ENCODE results near the gene IER5L. TPM values are rescaled to one million over a fixed set of nuclear protein-coding genes. Genes with fewer than 3 reads are reported as not detected.

IER5L gene
- total RNA-seq, 1 donor from 2014 or later = 3.4 TPM

DNA sequence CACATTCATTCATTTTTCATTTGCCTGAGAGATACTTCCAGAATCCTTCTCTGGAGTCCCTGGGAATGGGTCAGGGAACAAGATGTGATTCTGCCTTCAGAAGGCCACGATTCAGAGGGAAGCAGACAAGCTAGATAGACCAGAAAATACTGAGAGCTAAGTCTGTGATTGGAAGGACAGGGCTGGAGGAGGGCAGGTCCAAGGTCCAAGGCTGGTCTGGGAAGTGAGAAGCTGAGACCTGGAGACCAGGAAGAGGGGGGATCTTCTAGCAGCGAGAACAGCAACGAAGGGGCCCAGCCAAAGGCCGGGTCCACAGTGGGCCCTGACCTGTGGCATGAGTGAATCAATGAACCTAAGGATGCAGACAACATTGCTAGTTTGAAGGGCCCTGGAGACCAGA, 4.1 kb upstream of the IER5L start:
- intact Hi-C loops (cut with micrococcal nuclease) = no loop called here

DNA sequence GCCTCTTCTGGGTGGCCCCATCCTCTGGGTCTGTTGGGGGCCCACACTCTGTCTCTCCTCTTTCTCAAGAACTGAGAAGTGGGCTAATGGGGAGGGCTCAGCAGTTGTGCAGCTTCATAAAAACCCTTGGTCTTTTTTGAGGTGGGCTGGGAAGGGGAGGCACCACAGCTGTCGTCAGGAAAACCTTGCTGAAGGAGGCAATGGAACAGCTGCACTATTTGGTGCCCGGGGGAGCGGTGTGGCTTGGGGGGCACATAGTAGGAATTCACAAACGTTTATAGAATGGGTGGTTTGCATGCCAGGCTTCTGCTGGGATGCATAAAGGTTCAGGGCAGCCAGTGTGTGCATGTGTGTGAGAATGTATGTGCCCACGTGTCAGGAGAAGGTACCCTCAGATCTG, 3.2 kb upstream of the IER5L start:
- intact Hi-C loops (cut with micrococcal nuclease) = no loop called here

DNA sequence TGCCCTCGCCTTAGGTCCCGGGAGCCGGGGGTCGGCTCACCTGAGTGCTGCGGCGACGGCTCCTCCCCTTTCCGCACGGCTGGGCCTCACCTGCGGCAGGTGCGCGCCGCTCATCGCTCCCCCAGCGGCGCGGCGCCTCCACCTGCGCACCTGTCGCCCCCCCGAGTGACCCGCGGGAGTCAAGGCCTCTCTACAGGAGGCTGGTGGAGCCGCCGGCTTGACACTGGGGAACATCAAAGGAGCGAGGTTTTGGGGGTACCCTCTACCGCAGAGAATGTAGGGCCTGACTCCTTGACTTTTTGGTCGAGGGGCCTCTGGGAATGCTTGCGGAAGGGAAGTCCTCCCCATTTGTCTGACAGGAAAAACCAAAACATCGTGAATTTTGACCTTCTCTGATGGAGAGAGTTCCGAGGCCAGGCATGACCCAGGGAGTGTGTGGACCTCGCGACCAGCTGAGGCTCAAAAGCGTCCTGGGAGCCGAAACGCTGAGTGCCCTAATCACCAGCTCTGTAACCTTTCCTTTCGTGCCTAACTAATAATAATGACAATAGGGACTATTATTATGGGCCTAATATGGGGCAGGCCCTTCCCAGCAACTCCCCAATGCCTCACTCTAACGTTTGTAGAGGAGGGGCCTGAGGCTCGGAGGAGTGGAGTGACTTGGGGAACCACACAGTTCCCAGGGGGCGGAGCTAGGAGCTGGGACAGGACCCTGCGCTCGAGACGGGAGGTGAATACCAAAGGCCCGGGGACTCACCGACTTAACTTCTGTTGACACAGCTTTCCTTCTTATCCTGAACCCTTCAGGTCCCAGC, 714 bp upstream of the IER5L start:
- intact Hi-C loops (cut with micrococcal nuclease) = loop anchor here (1.0 to 5.0 kb wide), 7 partner anchors 24 to 406 kb away; no protein-coding TSS in a partner anchor

DNA sequence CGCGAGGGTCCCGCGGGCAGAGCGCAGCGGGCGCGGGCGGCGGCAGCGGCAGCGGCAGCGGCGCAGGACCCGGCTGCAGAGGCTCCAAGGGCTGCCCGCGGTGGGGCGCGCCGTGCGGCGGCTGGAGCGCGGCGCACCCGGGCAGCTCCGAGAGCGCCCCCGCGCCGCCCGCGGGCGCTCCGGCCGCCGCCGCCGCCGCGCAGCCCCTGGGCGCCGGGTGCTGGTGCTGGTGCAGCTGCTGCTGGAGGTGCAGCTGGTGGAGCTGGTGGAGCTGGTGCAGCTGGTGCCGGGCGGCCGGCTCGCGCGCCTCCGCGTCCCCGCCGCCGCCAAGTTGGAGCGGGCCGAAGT, 644 bp downstream of the IER5L start:
- intact Hi-C loops (cut with micrococcal nuclease) = loop anchor here (2.0 to 5.0 kb wide), 4 partner anchors 59 to 311 kb away; no protein-coding TSS in a partner anchor

DNA sequence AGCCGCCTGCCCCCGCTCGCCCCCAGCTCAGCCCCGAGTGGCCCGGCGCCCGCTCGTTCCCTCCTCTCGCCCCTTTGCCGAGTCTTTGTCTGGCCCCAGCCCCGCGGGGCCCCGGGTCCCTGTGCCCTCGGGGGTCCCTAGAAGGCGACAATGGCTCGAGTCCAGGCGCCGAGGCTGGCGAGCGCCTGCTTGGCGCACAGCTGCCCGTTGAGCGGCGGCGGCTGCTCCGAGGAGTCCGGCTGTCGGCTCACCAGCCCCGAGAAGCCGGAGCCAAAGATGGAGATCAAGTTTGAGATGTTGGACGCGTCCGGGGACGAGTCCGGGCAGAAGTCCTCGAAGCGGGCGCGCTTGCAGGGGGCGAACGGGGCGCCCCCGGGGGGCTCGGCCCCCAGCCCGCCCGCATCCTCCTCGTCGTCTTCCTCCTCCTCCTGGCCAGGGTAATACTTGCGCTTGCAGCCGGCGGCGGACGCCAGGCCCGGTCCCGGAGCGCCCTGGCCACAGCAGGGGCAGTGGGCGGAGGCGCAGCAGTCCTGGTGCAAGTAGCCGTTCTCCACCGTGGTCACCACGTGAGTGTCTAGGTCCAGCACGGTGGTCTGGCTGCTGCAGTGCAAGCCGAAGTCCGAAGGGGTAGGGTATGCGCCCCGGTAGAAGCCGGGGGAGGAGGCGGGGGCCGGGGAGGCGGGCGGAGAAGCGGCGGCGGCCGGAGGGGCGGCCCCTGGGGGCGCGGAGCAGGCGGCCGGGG, 1.2 kb downstream of the IER5L start:
- intact Hi-C loops (cut with micrococcal nuclease) = loop anchor here (1.0 to 5.0 kb wide), 6 partner anchors 60 to 312 kb away; partner anchors contain the start of gene PTPA

DNA sequence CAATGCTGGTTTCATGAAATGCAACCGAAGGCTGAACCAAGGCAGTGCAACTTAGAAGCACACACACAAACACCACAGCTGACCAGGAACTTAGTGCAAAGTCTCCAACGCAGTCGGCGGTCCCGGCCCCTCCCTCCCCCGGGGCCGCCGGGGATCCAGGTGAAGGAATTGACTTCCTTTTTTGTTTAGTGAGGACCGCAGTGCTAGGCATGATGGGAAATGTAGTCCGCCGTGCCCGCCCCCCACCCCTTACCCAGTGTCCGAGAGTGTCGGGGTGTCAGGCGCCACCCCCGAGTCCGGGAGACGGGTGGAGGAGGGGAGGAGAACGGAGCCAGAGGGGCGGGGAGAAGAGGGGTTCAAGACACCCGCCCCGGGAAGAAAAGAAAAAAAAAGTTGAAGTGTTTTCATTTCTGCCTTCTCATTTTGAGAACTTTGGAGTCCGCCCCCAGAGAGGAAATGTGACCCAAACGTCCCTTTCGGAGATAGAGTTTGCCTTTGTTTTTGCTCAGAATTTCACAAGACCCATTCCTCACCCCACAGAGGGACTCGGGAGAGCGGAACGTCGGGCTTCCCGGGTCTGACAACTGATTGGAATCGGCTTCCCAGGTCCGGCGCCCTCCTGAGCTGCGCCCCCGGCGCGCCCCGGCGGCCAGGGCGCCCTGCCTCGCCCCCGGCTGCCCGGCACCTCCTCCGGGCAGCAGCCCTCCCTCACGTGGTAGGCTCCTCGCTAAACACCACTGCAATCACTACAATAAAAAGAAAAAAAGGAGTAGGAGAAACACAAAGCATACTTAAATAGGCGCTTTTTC, 2.0 kb downstream of the IER5L start:
- intact Hi-C loops (cut with micrococcal nuclease) = loop anchor here (1.0 to 5.0 kb wide), 7 partner anchors 61 to 313 kb away; partner anchors contain the start of gene PTPA

DNA sequence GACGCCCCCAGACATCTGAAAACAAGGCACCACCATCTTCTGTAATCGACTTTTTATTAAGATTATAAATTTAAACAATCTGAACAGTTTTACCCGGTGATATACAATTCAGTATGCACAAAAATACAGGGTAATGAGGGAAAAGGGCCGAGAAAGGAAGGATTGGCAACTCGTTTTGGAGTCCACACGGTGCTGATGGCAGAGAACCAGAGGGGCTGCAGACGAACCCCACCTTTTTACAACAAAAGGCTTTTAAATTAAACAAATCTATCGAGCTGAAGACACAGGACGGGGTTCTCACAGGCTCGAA, 2.6 kb downstream of the IER5L start:
- intact Hi-C loops (cut with micrococcal nuclease) = loop anchor here (2.0 to 5.0 kb wide), 3 partner anchors 147 to 283 kb away; no protein-coding TSS in a partner anchor

DNA sequence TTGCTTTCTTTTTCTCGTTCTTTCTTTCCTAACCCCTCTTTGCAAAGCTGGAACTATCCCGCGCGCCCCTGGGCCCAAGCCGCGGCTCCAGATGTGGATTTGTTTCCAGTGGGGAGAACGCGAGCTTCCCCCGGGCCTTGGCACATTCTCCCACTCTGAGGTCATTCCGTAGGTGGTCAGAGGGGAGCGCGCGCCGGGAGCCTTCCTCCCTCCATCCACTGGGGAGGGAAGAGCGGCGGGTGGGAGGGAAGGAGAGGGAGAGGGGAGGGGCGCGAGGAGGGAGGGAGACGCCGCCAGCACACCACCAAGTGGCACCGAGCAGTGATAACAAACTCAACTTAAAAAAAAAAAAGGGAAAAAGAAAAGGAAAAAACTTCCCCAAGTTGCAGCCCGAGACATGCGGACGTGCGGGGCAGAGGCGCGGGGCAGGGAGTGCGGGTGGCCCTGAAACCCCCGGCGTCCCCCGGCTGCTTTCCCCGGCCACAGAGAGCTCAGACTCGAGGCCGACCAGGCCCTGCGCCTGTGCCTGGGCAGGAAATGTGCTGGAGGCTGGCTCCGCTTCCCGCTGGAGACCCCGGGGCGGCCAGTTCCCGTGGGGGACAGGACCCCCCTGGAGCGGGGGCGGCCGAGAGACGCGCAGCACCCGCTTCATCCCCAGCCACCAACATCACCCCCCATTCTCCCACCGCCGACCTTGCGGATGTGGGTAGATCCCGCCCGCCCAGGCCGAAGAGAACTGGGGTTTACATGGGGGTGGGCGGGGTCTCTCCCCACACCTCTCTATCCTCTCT, 3.1 kb downstream of the IER5L start:
- intact Hi-C loops (cut with micrococcal nuclease) = loop anchor here (1.0 to 5.0 kb wide), 6 partner anchors 36 to 449 kb away; no protein-coding TSS in a partner anchor

DNA sequence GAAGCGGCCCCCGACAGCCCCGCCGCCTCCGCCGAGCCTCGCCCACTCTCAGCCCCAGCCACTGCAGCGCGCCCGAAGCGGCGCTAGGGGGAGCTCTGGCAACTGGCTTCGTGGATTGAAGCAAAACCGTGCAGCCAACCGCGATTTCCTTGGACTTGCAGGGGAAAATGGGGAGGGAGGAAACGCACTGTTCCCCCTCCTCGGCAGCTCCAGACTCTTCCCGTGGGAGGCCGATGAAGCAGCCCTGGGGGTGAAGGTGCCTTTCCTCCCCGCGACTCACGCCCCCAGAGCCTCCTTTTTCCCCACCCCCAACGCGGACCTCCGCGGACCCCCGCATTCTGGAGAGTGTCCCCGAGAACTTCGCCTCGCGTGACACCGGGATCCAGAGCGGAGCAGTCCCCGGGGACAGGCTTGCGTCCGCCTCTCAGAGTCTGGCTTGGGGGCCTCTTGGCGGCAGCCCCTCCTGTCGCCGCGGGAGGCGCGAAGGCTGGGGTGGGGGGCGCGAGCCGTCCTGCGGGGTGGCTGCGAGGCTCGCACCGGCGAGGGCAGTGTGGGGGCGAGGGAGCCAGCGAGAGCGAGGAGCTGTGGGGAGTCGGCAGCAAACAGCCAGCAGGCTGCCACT, 3.8 kb downstream of the IER5L start:
- intact Hi-C loops (cut with micrococcal nuclease) = loop anchor here (1.0 to 2.0 kb wide), 4 partner anchors 35 to 450 kb away; no protein-coding TSS in a partner anchor

DNA sequence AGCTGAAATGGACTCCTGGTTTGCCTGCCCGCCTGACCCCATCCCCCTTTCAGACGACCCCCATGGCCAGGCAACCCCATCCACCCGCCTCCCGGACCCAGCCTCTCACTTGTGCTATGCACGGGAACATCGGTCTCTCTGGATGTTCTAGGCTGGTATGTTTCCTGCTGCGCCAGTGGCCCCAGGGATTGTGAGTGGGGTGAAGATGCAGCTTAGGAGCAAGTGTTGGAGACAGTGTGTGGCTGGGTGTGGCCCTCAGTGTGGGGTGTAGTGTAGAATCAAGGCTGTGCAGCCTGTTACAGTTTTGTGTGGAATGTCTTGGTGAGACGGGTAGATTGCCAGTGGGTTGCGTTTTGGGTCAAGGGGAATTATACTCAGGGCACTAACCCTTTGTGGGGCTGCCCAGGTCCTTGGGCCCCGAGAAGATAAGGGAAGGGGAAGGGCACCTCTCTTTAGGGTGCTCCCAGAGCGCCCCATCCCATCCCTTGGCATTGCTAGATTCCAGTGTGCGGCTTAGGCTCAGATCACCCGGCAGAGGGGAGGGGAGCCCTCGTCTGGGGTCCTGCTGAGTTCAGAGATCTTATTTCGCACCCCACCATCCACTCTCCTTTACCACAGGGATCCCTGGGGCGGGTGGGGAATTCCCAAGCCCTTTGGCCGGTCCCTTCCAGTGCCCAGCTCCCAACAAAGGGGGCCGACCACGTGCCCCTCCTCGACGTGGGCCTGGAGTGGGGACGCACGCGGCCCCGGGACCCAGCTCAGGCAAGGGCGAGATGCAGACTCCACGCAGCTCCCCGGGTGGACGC, 4.6 kb downstream of the IER5L start:
- intact Hi-C loops (cut with micrococcal nuclease) = loop anchor here (1.0 to 2.0 kb wide), 4 partner anchors 34 to 451 kb away; no protein-coding TSS in a partner anchor

DNA sequence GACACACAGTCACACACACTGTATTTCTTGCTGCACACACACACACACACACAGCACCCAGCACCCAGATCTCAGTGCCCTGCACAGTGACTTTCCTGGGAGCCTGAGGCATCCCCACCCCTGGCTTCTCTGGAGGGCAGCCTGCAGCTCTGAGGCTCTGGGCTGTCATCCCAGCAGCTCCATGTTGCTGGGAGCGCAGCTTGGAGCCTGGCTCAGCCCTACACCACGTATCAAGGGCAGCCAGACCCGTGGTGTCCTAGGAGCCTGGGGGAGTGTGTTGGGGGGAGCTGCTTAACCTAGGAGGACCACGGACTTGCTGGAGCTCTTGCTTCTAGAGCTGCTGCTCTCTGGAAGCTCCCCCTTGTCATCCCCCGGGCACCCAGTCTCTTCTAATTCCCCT, 5.2 kb downstream of the IER5L start:
- intact Hi-C loops (cut with micrococcal nuclease) = no loop called here

DNA sequence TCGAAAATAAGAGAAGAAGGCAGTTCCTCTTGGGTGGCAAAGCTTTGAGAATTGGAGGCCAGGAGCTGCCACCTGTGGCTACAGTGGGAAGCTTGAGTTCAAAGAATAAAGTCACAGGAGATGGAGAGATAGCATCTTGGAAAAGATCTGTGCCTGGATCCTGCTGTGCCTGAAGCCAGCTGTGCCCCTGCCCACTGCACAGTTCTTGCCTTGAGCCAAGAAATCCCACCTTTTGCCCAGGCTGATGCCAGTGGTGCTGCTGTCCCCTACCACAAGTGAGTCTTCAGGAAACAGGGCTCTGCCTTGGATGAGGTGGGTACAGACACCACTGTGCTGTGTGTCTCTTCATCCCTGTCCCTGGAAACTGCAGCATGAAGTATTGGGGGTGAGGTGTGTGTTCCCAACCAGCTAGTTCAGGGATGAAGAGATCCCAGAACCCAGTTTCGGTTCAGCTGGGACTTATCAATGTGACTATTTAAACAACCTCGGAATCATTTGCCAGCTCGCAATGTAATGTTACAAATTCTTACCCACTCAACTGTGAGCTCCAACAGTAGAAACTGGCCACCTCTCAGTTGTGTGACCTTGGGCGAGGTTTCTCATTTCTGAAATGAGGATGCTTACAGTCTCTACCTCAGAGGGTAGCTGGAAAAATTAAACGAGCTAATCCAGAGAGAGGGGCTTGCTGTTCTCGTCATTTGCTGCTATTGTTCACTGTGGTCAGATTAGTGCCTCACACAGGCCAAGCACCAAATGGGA, 5.9 kb downstream of the IER5L start:
- intact Hi-C loops (cut with micrococcal nuclease) = no loop called here

DNA sequence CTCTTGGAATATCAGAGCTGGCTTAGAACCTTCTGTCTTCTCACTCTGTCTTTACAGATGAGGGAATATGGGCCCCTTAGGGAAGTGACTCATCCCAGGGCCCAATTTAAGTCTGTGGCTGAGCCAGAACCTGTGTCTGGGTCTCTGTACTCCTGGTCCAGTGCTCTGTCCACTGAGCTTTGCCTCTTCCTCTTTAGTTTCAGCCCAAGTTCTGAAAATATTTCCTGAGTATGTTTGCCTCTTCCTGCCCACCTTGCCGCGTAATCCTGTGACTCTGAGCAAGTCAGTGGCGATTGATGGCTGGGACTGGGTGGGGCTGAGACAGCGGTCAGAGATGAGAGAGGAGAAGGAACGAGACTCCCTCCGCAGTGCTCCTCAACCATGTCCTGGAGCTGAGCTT, 7.8 kb downstream of the IER5L start:
- intact Hi-C loops (cut with micrococcal nuclease) = no loop called here

DNA sequence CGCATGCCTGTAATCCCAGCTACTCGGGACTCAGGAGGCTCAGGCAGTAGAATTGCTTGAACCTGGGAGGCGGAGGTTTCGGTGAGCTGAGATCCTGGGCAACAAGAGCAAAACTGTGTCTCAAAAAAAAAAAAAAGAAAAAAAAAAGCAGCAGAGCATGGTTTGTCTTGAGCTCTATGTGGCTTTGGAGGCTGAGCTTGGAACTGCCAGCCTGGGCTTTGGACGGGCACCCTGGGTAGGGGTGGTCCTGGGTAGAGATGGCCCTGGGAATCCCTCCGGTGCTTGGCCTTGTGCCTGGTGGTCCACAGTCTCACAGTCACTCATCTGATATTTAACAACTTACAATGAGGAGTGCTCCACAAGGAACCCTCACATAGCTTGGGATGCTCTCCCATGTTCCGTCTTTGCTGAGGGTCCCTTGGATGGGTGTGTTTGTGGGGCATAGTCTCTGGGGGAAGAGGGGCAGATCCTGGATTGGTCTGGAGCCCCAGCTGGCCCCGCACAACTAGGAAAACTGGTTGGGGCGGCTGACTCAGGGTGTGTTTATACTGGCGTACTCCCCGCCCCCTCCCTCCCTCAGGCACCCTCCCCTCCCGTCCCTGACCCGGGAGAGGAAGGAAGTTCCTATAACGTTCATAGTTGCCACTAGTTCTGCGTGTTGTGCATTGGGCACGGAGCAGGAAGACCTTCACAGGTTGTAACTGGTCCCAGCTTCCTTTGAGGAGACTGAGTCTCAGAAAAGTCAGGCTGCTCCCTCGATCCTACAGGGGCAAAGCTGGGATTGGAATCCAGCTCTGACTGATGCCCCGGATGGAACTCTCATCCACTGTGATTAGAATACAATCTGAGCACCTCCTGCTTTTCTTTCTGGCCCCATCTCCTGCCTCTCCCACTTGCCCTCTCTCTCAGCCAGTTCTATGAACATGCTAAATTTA, 11.2 kb downstream of the IER5L start:
- intact Hi-C loops (cut with micrococcal nuclease) = no loop called here

DNA sequence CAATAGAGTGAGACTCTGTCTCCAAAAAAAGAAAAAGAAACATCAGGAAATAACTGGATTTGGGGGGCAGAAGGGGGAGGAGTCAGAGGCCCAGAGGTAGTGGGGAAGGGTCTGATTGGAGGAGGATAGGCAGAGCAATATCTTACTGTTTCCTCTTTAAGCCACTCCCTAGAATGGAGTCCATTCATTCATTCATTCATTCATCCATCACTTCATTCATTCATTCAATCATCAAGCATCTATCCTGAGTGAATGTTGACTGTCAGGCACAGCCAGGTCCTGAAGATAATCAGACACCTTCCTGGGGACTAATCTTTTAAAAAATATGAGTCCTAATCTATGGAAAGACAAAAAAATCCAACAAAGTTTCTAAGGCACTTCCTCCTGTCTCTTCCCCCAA, 12.9 kb downstream of the IER5L start:
- intact Hi-C loops (cut with micrococcal nuclease) = no loop called here

DNA sequence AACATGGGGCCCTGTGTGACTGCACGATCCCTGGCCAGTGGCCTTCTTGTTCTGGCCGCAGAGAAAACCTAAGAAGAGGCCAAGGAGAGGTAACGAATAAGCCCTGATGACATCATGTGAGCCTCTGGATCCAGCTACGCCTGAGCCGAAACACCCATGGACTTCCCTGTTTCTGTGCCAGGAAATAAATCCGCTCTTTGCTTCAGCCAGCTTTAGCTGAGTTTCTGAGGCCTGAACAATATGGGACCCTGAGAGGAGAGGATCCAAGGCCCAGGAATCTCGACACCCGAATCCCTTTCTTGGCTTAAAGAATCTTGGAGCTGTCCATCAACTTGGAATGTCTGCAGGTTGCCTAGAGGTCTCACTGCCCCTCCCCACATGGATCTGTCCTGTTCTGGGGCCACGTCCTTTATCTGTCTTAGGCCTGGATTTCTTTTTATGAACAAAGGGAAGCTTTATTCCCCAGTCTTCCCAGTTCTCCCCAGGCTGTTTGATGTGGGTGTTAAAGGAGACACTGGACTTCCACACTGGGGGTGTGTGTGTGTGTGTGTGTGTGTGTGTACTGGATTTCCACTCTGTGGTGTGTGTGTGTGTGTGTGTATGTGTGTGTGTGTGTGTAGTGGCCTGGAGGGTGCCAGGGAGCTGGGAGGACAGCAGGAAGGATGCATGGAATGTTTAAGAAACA, 13.7 kb downstream of the IER5L start:
- intact Hi-C loops (cut with micrococcal nuclease) = no loop called here

DNA sequence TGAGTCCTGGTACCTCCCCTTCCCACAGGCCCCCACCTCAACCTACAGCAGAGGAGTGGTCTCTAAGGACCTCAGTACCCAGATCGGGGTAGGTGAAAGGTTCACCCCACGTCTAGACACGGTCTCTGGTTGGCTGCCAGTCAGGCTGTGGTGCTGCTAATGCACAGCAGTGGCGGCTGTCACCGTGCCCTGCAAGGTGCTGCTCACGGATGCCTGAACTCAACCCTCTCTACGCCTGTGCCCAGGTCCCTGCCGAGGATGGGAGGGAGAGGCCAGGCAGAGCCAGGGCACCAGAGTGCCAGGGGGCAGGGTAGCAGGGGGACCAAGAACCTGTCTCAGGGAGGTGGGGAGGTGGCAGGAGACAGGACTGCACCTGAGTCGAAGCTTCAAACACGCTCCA, 14.3 kb downstream of the IER5L start:
- intact Hi-C loops (cut with micrococcal nuclease) = no loop called here
